HCT116 (cell line): ENCODE data around the gene SP140L.

Source experiments
- CTCF ChIP-seq, 3 experiments: fragments of 200-600 bp in 1 of 3; sonication (generic) in 1 of 3; IDR thresholded peaks in 2 of 3; conservative IDR thresholded peaks in 1 of 3; 2 replicates each; pipeline ENCODE4 v1.5.1; 2012 to 2017; ENCODE audit warnings: low read depth in 2 of 3, low read length in 2 of 3, antibody characterized with exemption in 1 of 3, borderline replicate concordance in 1 of 3, control low read depth in 1 of 3, mild to moderate bottlenecking in 1 of 3, mixed read lengths in 1 of 3, mixed run types in 1 of 3, moderate library complexity in 1 of 3; ENCODE audit not compliant: insufficient read depth in 1 of 3
- SIN3A ChIP-seq: IDR thresholded peaks from 2 replicates; pipeline ENCODE4 v1.6.1; 2012; ENCODE audit warnings: low read depth
- YY1 ChIP-seq: IDR thresholded peaks from 2 replicates; pipeline ENCODE4 v1.6.1; 2011; ENCODE audit warnings: low read length, low read depth, moderate library complexity, mild to moderate bottlenecking; ENCODE audit not compliant: insufficient replicate concordance; ENCODE audit errors: extremely low read depth

- TF ChIP-seq YY1 (no peak), SIN3A (no peak), CTCF (IDR thresholded peaks at IDR 0.05 in 2 of 3, conservative IDR thresholded peaks at IDR 0.05 in 1 of 3; ENCODE audit: borderline replicate concordance in 1 of 3, insufficient read depth in 1 of 3, low read depth in 2 of 3, low read length in 2 of 3) (no peak; a peak in 1 of 6 replicates)
These were observed 4.2 kb upstream of the SP140L start for GRCh38 chr2:230322561-230323384.
